NCI-H2196 treated with DMSO at 0.1 percent for 48 hours (cell line): Measurements from ENCODE around the gene SMARCD1.
"Not testable (repeated sequence)": the region's sequence is repeated elsewhere in the genome, so short reads cannot be mapped to it uniquely, and the experiment has no call there.

Experiments used
- DNase-seq: peaks from one replicate; lab custom pipeline; 2025; ENCODE audit not compliant: unreplicated experiment; lab: John Stamatoyannopoulos, UW

The SMARCD1 gene

DNA sequence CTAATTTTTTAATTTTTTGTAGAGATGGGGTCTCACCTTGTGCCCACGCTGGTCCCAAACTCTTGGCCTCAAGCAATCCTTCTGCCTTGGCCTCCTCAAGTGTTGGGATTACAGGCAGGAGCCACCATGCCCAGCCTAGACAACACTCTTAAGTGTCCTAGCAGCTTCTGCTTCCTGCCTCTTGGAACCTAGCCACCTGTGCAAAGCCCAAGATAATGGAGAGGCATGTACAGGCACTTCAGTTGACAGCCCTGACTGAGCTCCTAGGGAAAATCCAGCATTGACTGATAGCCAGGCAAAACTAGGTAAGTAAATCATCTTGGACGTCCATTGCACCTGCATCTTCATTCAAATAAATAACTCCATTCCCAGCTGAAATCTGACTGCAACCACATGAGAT, 42.4 kb downstream of the SMARCD1 start:
- DNase-seq = peak; percentile 36

DNA sequence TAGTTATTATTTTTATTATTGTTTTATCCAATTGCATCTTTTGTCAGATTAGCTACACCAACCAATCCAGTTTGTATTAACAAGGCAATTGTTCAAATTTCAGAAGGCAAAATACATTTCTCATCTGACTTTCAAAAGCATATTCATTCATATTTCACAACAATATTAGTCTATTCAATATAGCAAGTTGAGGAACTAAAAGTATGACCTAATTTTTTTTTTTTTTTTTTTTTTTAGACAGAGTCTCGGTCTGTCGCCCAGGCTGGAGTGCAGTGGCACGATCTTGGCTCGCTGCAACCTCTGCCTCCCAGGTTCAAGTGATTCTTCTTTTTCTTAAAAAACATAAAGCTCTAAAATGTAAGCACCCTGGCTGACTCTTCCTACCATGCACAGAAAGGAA, 44.1 kb downstream of the SMARCD1 start:
- no peak for DNase-seq

DNA sequence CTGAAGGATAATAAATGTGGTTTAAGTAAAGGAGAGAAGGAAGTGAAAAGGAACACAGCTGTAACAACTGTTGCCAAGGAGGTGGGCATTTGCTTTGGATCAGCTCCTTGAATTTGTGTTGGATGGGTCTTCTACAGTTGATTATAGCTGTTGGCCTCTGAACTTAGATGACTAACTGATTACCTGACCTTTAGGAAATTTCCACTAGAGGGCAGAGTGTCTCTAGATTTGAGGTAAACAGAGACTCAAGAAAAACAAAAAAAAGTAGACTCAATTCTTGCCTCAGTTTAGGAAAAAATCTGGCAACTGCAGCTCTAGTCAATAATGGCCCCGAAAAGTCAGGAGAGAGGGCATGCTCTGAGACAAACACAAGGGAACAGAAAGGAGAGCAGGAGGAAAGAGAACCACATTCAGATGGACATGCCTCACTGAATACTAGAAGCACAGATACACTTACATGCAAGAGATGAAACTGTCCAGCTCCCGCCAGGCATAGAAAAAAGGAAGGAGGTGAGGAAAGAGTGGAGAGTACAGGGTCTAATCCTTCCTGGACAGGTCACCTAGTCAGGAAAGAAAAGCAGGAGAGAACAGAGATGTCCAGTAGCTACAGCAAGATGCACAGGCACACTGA, 47.5 kb downstream of the SMARCD1 start:
- DNase-seq = no peak

DNA sequence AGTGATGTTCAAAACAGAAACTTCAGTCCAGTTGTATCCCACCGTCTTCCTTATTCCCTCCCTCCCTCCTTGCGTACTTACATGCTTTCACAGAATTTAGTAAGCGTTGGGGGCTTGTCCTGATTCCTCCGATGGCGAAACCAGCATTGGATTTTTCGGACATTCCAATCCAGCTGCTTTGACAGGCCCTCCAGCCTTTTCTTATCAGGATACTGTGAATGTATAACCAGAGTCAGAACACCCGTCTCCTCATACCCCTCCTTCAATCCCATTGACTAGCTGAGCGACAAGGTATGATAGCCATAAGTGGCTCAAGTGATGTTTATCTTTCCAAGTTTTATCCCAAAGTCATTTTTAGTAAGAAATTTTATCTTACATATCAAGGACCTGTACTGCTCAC, 57.9 kb downstream of the SMARCD1 start:
- DNase-seq = no peak

DNA sequence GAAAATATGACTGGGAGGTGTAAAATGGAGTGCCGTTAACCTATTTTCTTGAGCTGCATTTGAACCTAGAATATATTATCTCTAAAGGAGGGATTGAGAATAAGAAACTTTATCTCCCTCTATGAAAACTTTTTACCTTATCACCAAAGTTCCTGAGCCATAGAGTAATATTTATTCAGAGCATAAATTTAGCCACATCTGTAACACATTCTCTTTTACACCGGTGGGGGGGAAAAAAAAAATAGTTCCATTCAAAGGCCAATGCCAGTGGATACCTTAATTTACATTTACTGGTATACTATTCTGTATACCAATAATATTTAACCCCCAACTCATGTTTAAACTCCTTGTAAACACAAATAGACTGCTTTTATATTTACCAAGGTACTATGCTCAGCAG, 60.3 kb downstream of the SMARCD1 start:
- DNase-seq = no peak

DNA sequence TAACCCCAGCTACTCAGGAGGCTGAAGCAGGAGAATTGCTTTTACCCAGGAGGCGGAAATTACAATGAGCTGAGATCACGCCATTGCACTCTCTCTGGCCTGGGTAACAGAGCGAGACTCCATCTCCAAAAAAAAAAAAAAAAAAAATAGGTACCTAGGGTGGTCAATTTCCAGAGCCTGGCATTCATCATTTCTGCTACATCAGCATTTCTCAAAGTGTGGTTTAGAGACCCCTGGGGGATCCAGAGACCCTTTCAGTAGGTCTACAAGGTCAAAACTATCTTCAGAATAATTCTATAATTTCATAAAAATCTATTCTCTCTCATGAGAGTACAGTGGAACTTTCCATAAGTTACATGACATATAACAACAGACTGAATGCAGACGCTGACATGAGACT, 62.1 kb downstream of the SMARCD1 start:
- DNase-seq = no peak

DNA sequence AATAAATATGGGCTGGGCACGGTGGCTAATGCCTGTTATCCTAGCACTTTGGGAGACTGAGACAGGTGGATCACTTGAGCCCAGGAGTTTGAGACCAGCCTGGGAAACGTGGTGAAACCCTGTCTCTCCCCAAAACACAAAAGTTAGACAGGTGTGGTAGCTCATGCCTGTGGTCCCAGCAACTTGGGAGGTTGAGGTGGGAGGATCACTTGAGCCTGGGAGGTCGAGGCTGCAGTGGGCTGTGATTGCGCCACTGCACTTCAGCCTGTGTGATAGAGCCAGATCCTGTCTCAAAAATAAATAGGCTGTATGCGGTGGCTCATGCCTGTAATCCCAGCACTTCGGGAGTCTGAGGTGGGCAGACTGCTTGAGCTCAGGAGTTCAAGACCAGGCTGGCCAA, 62.9 kb downstream of the SMARCD1 start:
- not testable (repeated sequence) for DNase-seq

DNA sequence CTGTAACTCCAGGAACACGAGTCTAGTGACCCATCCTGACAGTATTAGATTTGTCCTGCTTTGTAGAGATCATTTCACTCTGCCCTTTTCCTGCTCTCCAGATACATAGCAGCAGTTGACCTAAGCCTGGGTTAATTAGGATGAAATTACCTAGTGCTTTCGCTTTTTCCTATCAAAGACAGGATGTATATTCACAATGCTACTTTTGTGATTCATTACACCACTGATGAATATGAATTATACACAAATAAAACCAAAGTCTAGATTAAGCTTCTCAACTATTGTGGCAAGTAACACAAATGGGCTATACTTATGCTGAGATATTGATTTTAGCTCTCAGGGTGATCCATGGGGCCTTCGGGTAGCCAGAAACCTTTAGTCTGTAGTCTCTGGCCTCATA, 64.2 kb downstream of the SMARCD1 start:
- DNase-seq = no peak
